Stimulated activated CD4-positive, alpha-beta T cell treated with anti-CD3 and anti-CD28 coated beads, Interleukin-15, amount 100 ng/mL, for 48 hours (primary cell): ENCODE data around the gene RAP1GAP2.
"Not testable (repeated sequence)": the region's sequence is repeated elsewhere in the genome, so short reads cannot be mapped to it uniquely, and the experiment has no call there.

Source experiments
- DNase-seq, 2 donors: peaks; one replicate each; pipeline ENCODE4 v3.0.0-alpha.2; 2020; ENCODE audit warnings: low read depth in 2 of 2

RAP1GAP2 gene

DNA sequence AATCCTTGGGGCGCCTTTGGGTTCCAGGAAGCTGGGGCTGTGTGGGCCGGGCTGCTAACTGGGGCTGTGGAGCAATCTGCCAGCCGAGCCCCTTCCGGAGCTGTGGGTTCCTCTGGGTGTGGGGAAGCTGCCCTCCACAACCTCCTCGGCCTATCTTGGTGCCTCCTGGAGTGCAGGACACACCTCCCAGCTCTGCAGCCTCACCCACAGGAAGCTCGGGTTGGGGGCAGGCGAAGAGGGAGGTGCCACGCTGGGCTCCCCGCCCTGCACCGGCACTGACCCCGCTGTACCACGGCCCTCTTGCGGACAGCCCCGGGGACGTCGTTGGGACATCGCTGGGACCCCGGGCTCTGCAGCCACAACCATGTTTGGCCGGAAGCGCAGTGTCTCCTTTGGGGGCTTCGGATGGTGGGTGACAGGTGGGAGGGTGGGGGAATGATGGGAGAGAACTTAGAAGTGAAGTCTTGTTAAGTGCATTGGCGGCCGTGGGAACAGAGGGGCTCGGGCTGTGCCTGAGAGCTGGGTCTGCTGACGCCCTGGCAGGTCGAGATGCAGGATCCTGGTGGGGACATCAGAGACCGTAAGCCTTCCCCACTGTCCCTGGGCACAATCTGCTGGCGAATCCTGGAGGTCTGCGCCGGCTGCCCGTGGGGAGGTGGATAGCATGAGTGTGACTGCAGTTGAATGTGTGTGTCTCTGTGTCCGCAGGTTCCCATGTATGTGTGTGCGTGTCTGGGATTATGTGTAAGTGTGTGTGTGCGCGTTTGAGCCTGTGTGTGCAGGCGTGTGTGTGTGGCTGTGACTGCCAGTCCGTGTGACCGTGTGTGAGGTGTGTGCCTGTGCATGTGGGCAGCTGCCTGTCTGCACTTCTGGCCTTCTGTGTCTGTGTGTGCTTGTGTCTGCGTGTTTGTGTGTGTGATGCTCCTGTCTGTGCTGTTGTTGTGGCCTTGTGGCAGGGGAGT is at the start of gene RAP1GAP2:
RAP1GAP2 (plus strand) TSS at position 275 of the 962 bp plus-strand sequence; CDS start at position 365, 90 bp downstream.
- peak; percentile 24 to 33 for DNase-seq

DNA sequence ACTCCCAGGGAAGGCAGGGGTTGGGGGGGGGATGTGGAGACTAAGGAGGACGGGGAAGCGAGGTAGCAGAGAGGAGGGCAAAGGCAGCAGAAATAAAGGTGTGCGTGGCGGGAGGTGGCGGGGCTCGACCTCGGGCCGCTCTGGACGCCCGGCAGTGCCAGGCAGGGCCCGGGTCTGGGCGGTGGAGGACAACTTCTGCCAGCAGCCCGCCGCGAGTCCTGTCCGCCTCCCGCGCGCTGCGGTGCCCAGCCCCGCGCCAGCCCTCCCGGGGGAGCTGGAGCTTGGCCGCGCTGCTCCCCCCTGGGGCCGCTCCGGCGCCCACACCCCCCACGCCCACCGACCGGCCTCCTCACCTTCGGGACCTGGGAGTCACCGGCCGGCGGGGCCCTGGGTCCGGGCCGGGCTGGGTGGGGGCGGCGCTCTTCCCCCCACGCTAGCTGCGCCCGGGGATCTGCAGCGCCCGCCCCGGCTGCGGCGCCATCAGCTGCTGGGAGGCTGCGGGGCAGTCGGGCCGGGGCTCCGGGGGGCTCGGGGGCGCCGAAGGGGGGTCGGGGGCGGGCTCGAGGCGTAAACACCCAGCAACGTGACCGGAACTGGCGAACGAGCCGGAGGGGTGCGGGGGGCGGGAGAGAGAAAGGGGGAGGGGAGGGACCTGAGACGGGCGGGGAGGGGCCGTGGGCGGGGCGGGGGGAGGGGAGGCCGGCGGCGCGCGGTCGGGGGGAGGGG is 47.0 kb upstream of the RAP1GAP2 start, which contains the start of gene CCDC92B:
CCDC92B (minus strand) TSS at position 595 of the 726 bp plus-strand sequence. CDS start 14,507 bp downstream, outside the sequence.
- no peak for DNase-seq

DNA sequence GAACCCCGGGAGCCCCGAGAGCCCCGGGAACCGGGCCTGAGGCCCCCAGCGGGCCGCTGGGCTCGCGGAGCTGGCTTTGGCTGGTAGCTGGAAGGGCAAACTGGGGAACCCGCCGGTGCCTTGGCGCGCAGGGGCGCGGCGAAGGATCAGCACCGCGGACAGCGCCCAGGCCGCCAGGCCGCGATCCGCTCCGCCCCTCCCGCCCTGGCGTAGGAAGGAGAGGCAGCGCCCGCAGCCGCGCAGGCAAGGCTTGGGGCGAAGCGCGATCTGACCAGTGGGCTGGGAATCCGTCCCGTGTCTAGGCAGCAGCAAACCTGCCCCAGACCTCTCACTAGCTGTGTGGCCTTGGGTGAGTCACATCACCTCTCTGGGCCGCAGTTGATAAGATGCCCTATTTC is 46.5 kb upstream of the RAP1GAP2 start:
- peak; percentile 26 to 57 for DNase-seq

DNA sequence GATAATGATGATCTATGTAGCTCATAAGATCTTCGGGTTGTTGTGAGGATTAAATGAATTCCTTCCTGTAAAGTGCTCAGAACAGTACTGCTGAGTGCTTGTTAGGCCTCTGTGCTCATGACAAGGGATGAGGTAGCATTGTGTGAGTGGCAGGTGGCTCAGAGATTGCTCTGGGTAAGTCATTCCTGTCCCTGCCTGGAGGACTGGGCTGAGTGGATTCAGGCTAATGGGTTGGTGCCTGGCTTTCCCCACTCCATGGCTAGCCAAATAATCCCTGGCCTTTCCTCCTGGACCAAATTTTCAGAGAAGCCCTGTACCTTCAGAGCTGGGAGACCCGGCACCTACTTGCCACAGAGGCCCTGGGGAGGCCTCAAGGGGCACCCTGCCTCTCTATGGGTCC is 45.5 kb upstream of the RAP1GAP2 start:
- DNase-seq: no peak

DNA sequence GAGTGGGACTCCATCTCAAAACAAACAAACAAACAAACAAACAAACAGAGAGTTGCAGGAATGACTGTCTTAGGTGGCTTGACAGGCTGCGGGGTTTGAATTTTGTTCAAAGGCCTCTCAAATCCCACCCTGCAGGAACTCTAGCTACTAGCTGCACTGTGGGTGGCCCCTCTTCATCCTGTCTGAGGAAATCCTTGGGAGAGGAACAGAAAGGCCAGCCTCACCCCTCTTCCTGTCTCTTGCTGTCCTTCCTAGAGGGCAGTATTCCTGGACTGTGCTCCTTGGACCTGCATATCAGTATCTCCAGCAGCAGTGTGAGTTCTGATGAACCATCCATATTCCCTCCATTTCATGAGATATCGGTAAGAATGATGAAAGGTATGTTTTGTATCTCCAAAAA is 44.7 kb upstream of the RAP1GAP2 start:
- no peak for DNase-seq

DNA sequence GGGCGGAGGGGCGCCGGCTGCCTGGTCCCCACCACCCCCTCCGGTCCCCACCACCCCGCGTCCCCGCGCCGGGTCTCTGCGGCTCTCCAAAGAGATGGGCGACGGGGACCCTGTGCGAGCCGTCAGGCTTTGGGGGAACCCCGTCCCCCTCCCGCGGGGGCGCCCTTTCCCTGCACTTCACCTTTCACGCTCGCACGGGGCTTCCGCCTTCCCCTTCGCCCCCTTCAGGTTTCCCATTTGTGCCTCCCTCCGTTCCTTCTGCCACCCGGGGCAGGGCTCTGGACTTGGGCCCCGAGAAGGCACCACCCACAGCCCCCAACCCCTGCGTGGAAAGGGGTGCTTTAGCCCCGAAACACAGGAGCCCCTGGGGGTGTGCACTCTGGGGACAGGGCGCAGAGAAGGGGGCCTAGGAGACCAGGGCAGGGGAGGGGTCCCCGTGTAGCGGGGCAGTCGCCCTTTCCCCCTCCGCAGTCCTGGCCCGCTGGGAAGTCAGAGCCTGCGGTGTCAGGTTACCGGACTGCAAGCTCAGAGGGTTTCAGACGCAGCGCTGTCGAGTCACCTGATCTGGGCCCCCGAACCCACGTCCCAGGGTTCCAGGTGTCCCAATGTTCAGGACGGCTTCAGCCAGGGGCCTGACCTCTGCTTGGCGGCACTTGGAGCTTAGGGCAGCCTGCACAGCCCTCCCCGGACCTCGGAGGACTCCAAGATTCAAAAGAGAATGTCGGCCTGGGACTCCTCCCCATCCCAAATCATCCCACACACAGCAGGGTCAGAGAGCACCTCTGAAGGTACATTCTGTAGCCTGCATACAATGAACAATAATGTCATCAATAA is 40.1 kb upstream of the RAP1GAP2 start:
- no peak for DNase-seq

DNA sequence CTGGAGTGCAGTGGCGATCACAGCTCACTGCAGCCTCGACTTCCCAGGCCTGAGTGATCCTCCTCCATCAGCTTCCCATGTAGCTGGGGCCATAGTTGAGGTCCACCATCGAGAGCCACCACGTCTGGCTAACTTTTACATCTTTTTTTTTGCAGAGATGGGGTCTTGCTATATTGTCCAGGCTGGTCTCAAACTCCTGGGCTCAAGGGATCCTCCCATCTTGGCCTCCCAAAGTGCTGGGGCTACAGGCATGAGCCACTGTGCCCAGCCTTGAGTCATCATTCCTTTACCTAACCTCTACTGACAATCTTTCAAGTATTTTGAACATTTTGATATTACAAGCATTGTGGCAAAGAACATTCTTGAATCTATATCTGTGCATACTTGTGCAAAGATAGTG is 37.4 kb upstream of the RAP1GAP2 start:
- DNase-seq: no peak

DNA sequence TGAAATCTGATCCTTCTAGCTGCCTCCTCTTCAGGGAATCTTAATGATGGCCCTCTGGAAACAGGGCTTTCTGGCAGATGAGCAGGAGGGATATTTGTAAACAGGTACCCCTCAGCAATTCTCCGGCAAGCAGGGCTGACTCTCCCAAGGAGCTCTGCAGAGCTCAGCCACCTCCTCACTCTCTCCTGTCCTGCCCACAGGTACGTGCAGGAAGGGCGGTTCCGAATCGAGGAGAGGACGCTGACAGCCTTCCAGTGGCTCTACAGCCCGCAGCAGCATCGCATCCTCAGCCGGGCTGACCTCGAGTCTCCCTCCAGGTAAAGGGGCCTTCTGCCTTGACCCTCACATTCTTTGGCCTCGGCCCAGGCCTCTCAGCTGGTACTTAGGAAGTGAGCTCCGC is 26.1 kb upstream of the RAP1GAP2 start:
- DNase-seq: no peak

DNA sequence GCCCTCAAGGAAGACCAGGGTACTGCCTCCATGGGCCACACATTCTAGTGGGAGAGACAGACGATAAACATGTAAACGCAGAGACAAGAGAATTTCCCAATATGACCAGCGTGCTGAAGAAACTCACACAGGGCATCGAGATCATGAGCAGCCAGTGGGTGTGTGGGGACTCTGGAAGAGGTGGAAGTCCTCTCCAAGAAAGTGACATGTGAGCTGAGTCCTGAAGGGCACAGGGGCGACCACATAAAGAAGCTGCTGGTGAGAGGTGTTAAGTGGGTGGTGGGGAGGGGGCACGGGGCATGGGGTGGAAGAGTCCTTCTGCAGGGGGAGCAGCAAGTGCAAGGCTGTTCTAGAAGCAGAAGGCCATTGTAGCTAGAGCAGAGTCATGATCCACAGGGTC is 21.0 kb upstream of the RAP1GAP2 start:
- DNase-seq: no peak

DNA sequence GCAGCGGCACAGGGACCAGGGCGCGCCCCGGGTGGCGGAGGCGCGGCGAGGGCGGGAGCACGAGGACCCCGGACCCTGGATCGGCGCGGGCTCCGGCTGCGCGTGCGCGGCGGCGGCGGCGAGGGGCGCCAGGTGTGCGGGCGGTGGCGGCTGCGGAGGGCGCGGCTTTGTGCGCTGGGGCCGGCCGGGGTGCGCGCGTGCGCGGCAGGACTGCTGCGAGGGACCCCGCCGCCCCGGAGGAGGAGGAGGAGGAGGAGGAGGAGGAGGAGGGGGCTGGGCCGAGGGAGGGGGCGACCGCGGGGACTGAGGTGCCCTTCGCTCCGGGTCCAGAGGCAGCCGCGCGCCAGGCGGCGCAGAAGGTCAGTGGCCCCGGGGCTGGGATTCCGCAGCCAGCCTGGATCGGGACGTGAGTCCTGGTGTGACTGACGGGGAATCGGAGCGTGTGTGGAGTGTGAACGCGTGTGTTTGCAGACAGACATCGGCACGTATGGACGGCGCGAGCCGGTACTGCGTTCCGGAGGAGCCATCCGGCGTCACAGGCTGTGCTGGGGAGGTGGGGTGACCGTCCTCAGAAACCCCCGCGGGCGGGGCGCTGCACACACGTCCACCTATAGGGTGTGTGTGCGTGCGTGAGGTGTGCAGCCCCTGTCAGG is 19.5 kb upstream of the RAP1GAP2 start:
- DNase-seq: no peak

DNA sequence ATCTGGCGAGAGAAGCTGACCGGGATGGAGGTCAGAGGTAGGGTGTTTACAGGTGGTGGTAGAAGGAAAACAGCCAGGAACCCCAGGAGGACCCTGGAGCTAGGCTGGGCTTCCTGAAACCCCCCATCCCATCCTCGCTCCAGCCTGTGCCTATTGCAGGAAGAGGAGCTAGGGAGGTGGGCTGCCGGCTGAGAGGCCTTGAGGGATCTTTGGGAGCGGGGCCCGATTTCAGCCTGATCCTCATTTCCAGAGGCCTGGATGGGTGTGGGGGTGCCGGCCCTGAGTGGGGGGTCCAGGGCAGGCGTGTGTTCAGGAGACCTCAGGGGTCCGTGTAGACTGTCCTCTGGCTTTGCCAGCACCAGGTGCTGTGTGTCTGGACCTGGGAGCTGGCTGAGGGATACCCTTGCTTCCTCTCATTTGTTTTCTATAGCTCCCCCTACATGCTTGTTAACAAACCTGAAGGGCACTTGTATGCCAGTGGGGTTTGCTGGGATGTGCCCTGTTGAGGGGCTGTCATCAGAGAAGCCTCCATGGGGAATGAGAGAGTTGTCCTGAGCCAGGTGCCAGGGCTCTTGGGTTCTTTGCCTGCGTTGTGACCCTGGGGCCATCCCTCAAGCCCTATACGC is 18.9 kb upstream of the RAP1GAP2 start:
- no peak for DNase-seq

DNA sequence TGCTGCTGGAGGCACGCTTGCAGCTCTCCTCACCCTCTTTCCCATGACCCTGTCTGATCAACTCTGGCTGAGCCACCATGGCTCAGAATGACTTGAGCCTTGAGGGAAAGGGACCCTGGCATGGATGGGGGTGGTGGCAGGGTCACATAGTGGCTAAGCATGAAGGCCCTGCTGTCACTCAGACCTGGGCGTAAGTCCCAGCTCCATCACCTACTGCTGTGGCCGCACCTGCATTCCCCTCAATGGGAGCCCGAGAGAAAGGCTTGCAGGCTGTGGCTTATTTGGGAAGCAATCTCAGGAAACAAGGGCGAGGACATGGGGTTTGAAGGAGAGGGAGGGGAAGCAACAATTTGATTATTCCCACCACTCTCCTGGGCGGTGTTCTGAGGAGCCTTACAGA is 17.7 kb upstream of the RAP1GAP2 start:
- DNase-seq: no peak

DNA sequence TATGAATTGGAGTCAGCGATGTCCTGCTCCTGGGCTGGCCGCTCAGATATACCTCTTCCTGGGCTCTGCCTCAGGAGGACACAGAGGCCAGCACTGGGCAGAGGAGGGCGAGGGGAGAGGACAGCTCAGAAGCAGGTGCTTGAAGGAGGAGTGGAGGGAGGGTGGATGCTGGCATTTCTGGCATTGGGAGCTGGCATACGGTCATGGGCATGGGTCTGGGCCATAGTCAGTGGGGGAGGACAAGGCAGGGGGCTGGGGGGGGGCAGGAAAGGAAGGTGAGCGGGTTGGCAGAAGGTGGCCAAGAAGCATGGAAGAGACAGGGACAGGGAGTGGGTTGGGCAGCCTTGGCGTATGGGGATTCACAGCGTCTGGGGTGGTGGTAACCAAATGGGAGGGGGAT is 16.7 kb upstream of the RAP1GAP2 start:
- no peak for DNase-seq

DNA sequence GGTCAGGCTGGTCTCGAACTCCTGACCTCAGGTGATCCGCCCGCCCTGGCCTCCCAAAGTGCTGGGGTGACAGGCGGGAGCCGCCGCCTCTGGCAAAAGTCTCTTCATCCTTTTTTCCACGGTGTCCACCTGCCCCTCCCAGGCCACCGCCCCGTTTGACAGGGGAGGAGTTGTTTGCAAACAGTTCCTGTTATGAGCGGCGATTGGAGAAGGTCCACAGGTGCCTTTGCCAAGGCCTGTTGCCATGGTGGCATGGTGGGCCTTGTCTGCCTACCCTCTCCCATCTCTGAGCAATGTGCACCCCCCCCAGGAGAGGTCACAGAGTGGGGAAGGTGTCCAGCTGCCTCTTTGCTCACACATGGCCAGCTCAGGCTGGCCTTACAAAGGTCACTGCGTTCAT is 16.0 kb upstream of the RAP1GAP2 start:
- DNase-seq: no peak

DNA sequence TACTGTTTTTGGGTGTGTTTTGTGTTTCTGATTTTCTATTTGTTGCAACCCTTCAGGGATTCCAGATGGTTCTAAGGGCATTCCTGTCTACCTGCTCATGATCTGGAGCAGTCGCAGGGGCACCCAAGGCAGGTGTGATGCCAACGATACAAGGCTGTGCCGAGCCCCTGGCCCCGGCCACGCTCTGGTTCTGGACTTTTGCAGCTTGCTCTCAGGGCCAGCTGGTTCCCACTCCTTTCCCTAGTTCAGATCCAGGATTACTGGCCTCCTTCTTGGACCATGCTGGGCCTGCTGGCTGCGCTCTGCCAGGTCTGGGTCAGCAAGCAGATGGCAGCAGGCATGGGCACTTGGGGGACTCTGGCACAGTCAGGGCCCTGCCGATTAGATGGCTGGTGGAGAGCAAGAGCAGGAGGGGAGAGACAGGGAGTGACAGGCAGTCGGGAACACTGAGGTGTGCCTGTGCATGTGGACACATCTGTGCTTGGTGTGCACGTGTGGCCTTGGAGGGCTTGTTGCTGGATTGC is 15.2 kb upstream of the RAP1GAP2 start:
- no peak for DNase-seq

DNA sequence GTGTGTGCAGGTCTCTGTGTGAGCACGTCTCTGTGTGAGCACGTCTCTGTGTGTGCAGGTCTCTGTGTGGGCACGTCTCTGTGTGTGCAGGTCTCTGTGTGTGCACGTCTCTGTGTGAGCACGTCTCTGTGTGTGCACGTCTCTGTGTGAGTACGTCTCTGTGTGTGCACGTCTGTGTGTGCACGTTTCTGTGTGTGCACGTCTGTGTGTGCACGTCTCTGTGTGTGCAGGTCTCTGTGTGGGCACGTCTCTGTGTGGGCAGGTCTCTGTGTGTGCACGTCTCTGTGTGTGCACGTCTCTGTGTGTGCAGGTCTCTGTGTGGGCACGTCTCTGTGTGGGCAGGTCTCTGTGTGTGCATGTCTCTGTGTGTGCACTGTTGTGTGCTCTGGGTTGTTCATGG is 14.6 kb upstream of the RAP1GAP2 start:
- DNase-seq: not testable (repeated sequence)

DNA sequence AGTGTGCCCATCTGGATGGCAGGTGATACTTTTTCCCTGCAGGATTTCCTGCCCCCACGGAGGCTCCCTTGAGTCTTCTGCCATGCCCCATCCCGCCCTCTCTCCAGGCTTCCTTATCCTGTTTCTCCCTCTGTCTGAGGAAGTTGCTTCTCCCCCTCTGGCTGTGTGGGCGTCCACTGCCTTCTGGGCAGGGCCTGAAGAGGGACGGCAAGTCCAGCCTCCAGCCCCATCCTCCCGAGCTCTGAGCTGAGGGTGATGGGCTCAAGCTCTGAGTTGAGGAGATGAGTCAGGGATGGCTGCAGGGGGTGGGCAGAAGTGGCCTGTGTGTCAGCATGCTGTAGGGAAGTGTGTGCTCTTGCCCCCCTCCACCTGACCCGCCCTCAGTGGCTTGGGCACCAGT is 14.2 kb upstream of the RAP1GAP2 start:
- no peak for DNase-seq

DNA sequence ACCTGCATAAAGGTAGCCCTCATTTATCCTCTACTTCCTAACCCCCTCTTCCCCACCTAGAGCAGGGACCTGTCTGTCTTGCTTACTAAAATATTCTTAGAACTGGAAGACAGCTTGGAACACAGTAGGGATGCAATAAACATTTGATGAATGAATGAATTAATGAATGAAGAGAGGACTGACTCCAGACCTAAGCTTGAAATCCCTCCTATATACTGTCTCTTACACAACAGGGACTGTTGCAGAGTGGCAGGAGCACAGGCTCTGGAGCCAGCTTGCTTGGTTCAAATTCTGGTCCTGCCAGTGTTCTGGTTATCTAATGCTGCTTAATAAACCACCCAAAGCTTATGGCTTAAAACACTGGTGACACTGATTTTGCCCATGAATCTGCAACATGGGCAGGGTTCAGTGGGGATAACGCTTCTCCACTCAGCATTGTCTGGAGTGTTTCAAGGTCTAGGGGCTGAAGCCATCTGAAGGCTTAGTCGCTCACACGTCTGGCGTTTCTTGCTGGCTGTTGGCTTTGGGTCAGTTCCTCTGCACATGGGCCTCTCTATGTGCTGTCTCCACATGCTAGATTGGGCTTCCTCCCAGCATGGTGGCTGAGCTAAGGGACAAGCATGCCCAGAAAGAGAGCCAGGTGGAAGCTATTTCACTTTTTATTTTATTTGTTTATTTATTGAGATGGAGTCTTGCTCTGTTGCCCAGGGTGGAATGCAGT is 12.8 kb upstream of the RAP1GAP2 start:
- DNase-seq: no peak

DNA sequence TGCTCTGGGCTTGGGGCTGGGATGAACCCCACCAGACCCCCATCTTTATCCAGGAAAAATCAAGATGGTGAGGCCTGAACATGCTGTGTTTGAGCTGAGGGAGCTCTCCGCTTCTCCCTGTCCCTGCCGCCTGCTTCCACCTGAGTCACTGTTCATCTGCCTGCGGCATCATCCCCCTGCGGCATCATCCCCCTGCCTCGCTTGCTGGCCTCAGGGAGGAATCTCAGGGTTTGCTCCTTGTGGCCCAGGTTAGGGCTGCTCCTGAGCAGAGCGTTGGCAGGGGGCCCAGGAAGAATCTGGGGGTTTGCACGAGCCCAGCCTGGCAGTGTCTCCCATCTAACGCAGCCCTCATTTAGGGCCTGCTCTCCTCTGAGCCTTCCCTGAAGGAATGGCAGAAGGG is 11.4 kb upstream of the RAP1GAP2 start:
- no peak for DNase-seq

DNA sequence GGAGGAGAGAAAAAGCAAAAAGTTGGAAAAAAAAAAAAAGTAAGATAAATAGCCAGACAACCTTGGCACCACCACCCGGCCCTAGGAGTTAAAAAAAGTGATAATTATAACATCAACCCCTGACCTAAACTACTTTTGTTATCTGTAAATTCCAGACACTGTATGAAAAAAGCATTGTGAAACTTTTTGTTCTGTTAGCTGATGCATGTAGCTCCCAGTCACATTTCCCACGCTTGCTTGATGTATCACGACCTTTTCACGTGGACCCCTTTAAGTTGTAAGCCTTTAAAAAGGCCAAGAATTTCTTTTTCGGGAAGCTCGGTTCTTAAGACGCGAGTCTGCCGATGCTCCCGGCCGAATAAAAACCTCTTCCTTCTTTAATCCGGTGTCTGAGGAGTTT is 10.9 kb upstream of the RAP1GAP2 start:
- DNase-seq: not testable (repeated sequence)
